ENCODE data around the gene CLIP1. TPM values are rescaled to one million over a fixed set of nuclear protein-coding genes. Genes with fewer than 3 reads are reported as not detected.
"Not testable (repeated sequence)": the region's sequence is repeated elsewhere in the genome, so short reads cannot be mapped to it uniquely, and the experiment has no call there.

Gene CLIP1
- polyA plus RNA-seq, 1 donor (not counting 4 experiments of a cell fraction or from before 2014, with no cell fraction given): 54.0 TPM

GRCh38 chr12:122363782-122364181, 58.7 kb downstream of the CLIP1 start:
- TF ChIP-seq EZH2 (IDR thresholded peaks at IDR 0.05; ENCODE audit: low read length) (no peak), CTCF (optimal IDR thresholded peaks at IDR 0.05 in 1 of 3, IDR thresholded peaks at IDR 0.05 in 1 of 3, conservative IDR thresholded peaks at IDR 0.05 in 1 of 3; ENCODE audit: extremely low read depth in 1 of 3, insufficient read depth in 2 of 3, low read length in 3 of 3) (no peak)
- H3K27me3 ChIP-seq (ENCODE audit: control insufficient read depth, extremely low read depth, insufficient read depth, low read length): no peaks in the 10 kb centered on the region
- no peak overlapping the region for H3K4me3 ChIP-seq (ENCODE audit: control insufficient read depth in 2 of 3, extremely low read depth in 1 of 3, insufficient read depth in 2 of 3, low read depth in 1 of 3, low read length in 3 of 3)
- peaks cover 17% of the 10 kb centered on the region for H3K79me2 ChIP-seq (ENCODE audit: control insufficient read depth, insufficient read depth, low read length)
- H2AFZ ChIP-seq (ENCODE audit: control insufficient read depth, low read length): no peak overlapping the region
- H3K9ac ChIP-seq (ENCODE audit: control insufficient read depth, extremely low read depth, insufficient read depth, low read length): no peak overlapping the region
- dilution Hi-C loops (cut with MboI; ENCODE audit: extremely low pct_ligation_motif_present, low sequenced_read_pairs): no loop called here
- H3K36me3 ChIP-seq (ENCODE audit: control insufficient read depth in 2 of 2, extremely low read depth in 1 of 2, insufficient read depth in 2 of 2, low read length in 2 of 2): peaks cover 15 to 22% of the 10 kb centered on the region in 2 experiments
- no peaks in the 10 kb centered on the region for H3K9me1 ChIP-seq (ENCODE audit: control insufficient read depth, extremely low read depth, insufficient read depth, low read length)
- no peak overlapping the region for H3K4me2 ChIP-seq (ENCODE audit: control insufficient read depth, extremely low read depth, insufficient read depth, low read depth, low read length)
- no peaks in the 10 kb centered on the region for H3K9me3 ChIP-seq (ENCODE audit: control insufficient read depth, low read depth, low read length)
- no peaks in the 10 kb centered on the region for H4K20me1 ChIP-seq (ENCODE audit: control insufficient read depth, extremely low read depth, insufficient read depth, low read length)
- DNase-seq (ENCODE audit: low read depth, low spot score) (no peak), FAIRE-seq (no peak)
- H3K27ac ChIP-seq (ENCODE audit: control insufficient read depth, insufficient read depth, low read length): no peak overlapping the region
- peaks cover 12% of the 10 kb centered on the region for H3K4me1 ChIP-seq (ENCODE audit: control insufficient read depth, extremely low read depth, insufficient read depth, low read length)

- no peak for FAIRE-seq
These were observed 59.7 kb downstream of the CLIP1 start for GRCh38 chr12:122362755-122363154.

GRCh38 chr12:122358403-122358802, 64.1 kb downstream of the CLIP1 start:
- DNase-seq (ENCODE audit: low read depth, low spot score); FAIRE-seq; H3K9me1 ChIP-seq (ENCODE audit: control insufficient read depth, extremely low read depth, insufficient read depth, low read length); H3K4me3 ChIP-seq (ENCODE audit: control insufficient read depth in 2 of 3, extremely low read depth in 1 of 3, insufficient read depth in 2 of 3, low read depth in 1 of 3, low read length in 3 of 3); H3K27ac ChIP-seq (ENCODE audit: control insufficient read depth, insufficient read depth, low read length); H3K9ac ChIP-seq (ENCODE audit: control insufficient read depth, extremely low read depth, insufficient read depth, low read length); dilution Hi-C loops (cut with MboI; ENCODE audit: extremely low pct_ligation_motif_present, low sequenced_read_pairs); H3K27me3 ChIP-seq (ENCODE audit: control insufficient read depth, extremely low read depth, insufficient read depth, low read length); H3K9me3 ChIP-seq (ENCODE audit: control insufficient read depth, low read depth, low read length); H4K20me1 ChIP-seq (ENCODE audit: control insufficient read depth, extremely low read depth, insufficient read depth, low read length); H2AFZ ChIP-seq (ENCODE audit: control insufficient read depth, low read length); H3K79me2 ChIP-seq (ENCODE audit: control insufficient read depth, insufficient read depth, low read length); H3K4me1 ChIP-seq (ENCODE audit: control insufficient read depth, extremely low read depth, insufficient read depth, low read length); H3K4me2 ChIP-seq (ENCODE audit: control insufficient read depth, extremely low read depth, insufficient read depth, low read depth, low read length): not testable (repeated sequence)
- peaks cover 15 to 30% of the 10 kb centered on the region in 2 experiments for H3K36me3 ChIP-seq (ENCODE audit: control insufficient read depth in 2 of 2, extremely low read depth in 1 of 2, insufficient read depth in 2 of 2, low read length in 2 of 2)

More at GRCh38 chr12:122362755-122363154, 59.7 kb downstream of the CLIP1 start:
- H3K4me2 ChIP-seq (ENCODE audit: control insufficient read depth, extremely low read depth, insufficient read depth, low read depth, low read length): no peak overlapping the region
- no peaks in the 10 kb centered on the region for H3K27me3 ChIP-seq (ENCODE audit: control insufficient read depth, extremely low read depth, insufficient read depth, low read length)
- no peaks in the 10 kb centered on the region for H4K20me1 ChIP-seq (ENCODE audit: control insufficient read depth, extremely low read depth, insufficient read depth, low read length)
- no peaks in the 10 kb centered on the region for H3K9me1 ChIP-seq (ENCODE audit: control insufficient read depth, extremely low read depth, insufficient read depth, low read length)
- no peak overlapping the region for H3K27ac ChIP-seq (ENCODE audit: control insufficient read depth, insufficient read depth, low read length)
- TF ChIP-seq EZH2 (IDR thresholded peaks at IDR 0.05; ENCODE audit: low read length) (no peak), CTCF (optimal IDR thresholded peaks at IDR 0.05 in 1 of 3, IDR thresholded peaks at IDR 0.05 in 1 of 3, conservative IDR thresholded peaks at IDR 0.05 in 1 of 3; ENCODE audit: extremely low read depth in 1 of 3, insufficient read depth in 2 of 3, low read length in 3 of 3) (no peak)
- peaks cover 13% of the 10 kb centered on the region for H3K79me2 ChIP-seq (ENCODE audit: control insufficient read depth, insufficient read depth, low read length)
- no peak for DNase-seq (ENCODE audit: low read depth, low spot score)
- peaks cover 15 to 22% of the 10 kb centered on the region in 2 experiments for H3K36me3 ChIP-seq (ENCODE audit: control insufficient read depth in 2 of 2, extremely low read depth in 1 of 2, insufficient read depth in 2 of 2, low read length in 2 of 2)
- H3K4me1 ChIP-seq (ENCODE audit: control insufficient read depth, extremely low read depth, insufficient read depth, low read length): peaks cover 12% of the 10 kb centered on the region
- H3K4me3 ChIP-seq (ENCODE audit: control insufficient read depth in 2 of 3, extremely low read depth in 1 of 3, insufficient read depth in 2 of 3, low read depth in 1 of 3, low read length in 3 of 3): no peak overlapping the region
- no peak overlapping the region for H3K9ac ChIP-seq (ENCODE audit: control insufficient read depth, extremely low read depth, insufficient read depth, low read length)
- dilution Hi-C loops (cut with MboI; ENCODE audit: extremely low pct_ligation_motif_present, low sequenced_read_pairs): no loop called here
- H3K9me3 ChIP-seq (ENCODE audit: control insufficient read depth, low read depth, low read length): no peaks in the 10 kb centered on the region
- H2AFZ ChIP-seq (ENCODE audit: control insufficient read depth, low read length): no peak overlapping the region

GRCh38 chr12:122357536-122357935, 64.9 kb downstream of the CLIP1 start:
- peaks cover 21 to 36% of the 10 kb centered on the region in 2 experiments for H3K36me3 ChIP-seq (ENCODE audit: control insufficient read depth in 2 of 2, extremely low read depth in 1 of 2, insufficient read depth in 2 of 2, low read length in 2 of 2)
- H3K9me3 ChIP-seq (ENCODE audit: control insufficient read depth, low read depth, low read length); H3K9me1 ChIP-seq (ENCODE audit: control insufficient read depth, extremely low read depth, insufficient read depth, low read length); H3K9ac ChIP-seq (ENCODE audit: control insufficient read depth, extremely low read depth, insufficient read depth, low read length); H4K20me1 ChIP-seq (ENCODE audit: control insufficient read depth, extremely low read depth, insufficient read depth, low read length); dilution Hi-C loops (cut with MboI; ENCODE audit: extremely low pct_ligation_motif_present, low sequenced_read_pairs); H2AFZ ChIP-seq (ENCODE audit: control insufficient read depth, low read length); FAIRE-seq; H3K4me2 ChIP-seq (ENCODE audit: control insufficient read depth, extremely low read depth, insufficient read depth, low read depth, low read length); H3K4me1 ChIP-seq (ENCODE audit: control insufficient read depth, extremely low read depth, insufficient read depth, low read length); H3K27me3 ChIP-seq (ENCODE audit: control insufficient read depth, extremely low read depth, insufficient read depth, low read length); H3K4me3 ChIP-seq (ENCODE audit: control insufficient read depth in 2 of 3, extremely low read depth in 1 of 3, insufficient read depth in 2 of 3, low read depth in 1 of 3, low read length in 3 of 3); DNase-seq (ENCODE audit: low read depth, low spot score); H3K79me2 ChIP-seq (ENCODE audit: control insufficient read depth, insufficient read depth, low read length); H3K27ac ChIP-seq (ENCODE audit: control insufficient read depth, insufficient read depth, low read length): not testable (repeated sequence)
